Measurements from ENCODE around the gene MRPS34. TPM values are rescaled to one million over a fixed set of nuclear protein-coding genes. Genes with fewer than 3 reads are reported as not detected.

MRPS34 gene
- total and polyA plus RNA-seq, 9 of the 15 experiments (the other 6 are each of a cell fraction or from before 2014, with no cell fraction given) = 5.2 to 334 (median 92.8) TPM

- TF ChIP-seq MCM5 (IDR thresholded peaks at IDR 0.05; ENCODE audit: low read depth) (no peak), ZNF239 (CRISPR knock-in tag; IDR thresholded peaks at IDR 0.05) (no peak), CBFB (CRISPR knock-in tag; IDR thresholded peaks at IDR 0.05) (no peak), ZBTB49 (CRISPR knock-in tag; IDR thresholded peaks at IDR 0.05; ENCODE audit: borderline replicate concordance) (no peak), ZNF740 (CRISPR knock-in tag; IDR thresholded peaks at IDR 0.05) (no peak), ZNF740 (tag; IDR thresholded peaks at IDR 0.05) (no peak), TAF9B (IDR thresholded peaks at IDR 0.05; ENCODE audit: partially characterized antibody) (no peak), MYC (IDR thresholded peaks at IDR 0.05; ENCODE audit: low read depth, low read length) (no peak), MYC (CRISPR knock-in tag; IDR thresholded peaks at IDR 0.05; ENCODE audit: borderline replicate concordance, low read depth) (no peak), THRAP3 (IDR thresholded peaks at IDR 0.05; ENCODE audit: borderline replicate concordance) (no peak), MED1 (CRISPR knock-in tag; IDR thresholded peaks at IDR 0.05; ENCODE audit: borderline replicate concordance) (no peak), HBP1 (CRISPR knock-in tag; IDR thresholded peaks at IDR 0.05) (no peak)
- TF ChIP-seq, protein P1, sequence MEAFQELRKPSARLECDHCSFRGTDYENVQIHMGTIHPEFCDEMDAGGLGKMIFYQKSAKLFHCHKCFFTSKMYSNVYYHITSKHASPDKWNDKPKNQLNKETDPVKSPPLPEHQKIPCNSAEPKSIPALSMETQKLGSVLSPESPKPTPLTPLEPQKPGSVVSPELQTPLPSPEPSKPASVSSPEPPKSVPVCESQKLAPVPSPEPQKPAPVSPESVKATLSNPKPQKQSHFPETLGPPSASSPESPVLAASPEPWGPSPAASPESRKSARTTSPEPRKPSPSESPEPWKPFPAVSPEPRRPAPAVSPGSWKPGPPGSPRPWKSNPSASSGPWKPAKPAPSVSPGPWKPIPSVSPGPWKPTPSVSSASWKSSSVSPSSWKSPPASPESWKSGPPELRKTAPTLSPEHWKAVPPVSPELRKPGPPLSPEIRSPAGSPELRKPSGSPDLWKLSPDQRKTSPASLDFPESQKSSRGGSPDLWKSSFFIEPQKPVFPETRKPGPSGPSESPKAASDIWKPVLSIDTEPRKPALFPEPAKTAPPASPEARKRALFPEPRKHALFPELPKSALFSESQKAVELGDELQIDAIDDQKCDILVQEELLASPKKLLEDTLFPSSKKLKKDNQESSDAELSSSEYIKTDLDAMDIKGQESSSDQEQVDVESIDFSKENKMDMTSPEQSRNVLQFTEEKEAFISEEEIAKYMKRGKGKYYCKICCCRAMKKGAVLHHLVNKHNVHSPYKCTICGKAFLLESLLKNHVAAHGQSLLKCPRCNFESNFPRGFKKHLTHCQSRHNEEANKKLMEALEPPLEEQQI (IDR thresholded peaks at IDR 0.05) = no peak
- Histone ChIP-seq H4K20me1 (replicated peaks; ENCODE audit: control insufficient read depth, insufficient read depth, low read length) (peaks cover 3% of the 10 kb centered on the region; the same call in 1 of the 2 replicates), H3K4me2 (ENCODE audit: insufficient read depth, low read length) (no peak overlapping the region), H3K27ac (ENCODE audit: extremely low read depth, low read depth, low read length) (no peak overlapping the region), H3K4me1 (replicated peaks in 1 of 2; ENCODE audit: control insufficient read depth in 2 of 2, insufficient read depth in 2 of 2, low read length in 2 of 2) (peaks cover 4 to 85% of the 10 kb centered on the region in 2 experiments; a peak in 3 of 5 replicates), H3K9me1 (ENCODE audit: control insufficient read depth, insufficient read depth, low read length) (no peaks in the 10 kb centered on the region), H3K27me3 (ENCODE audit: control insufficient read depth in 2 of 2, insufficient read depth in 2 of 2, low read length in 2 of 2) (no peaks in the 10 kb centered on the region), H3K36me3 (ENCODE audit: control insufficient read depth, insufficient read depth, low read length) (peaks cover 59% of the 10 kb centered on the region; the same call in 1 of the 3 replicates), H3K9ac (ENCODE audit: insufficient read depth in 1 of 2, low read depth in 2 of 2, low read length in 2 of 2) (peak overlapping the region in 1 of 2 experiments; percentile 58; a peak in 2 of 4 replicates), H3K4me3 (no peak overlapping the region), H3K9me3 (replicated peaks; ENCODE audit: control insufficient read depth, insufficient read depth, low read depth, low read length) (no peaks in the 10 kb centered on the region), H2AFZ (ENCODE audit: low read depth, low read length) (no peak overlapping the region), H3K79me2 (ENCODE audit: control insufficient read depth, insufficient read depth, low read length) (peaks cover 53% of the 10 kb centered on the region)
- no peak for ATAC-seq
- FAIRE-seq = no peak
- intact Hi-C loops (cut with micrococcal nuclease) (no loop called here), in situ Hi-C loops (cut with MboI) (no loop called here)
- ChIA-PET POLR2A (interaction anchor here (0.7 kb wide), 1 partner anchor 10 kb away, joined by 3 read pairs; no protein-coding TSS in a partner anchor), CTCF (ENCODE audit: low intra/inter-chr PET ratio) (no interaction called here)
- no TSS peak for BruUV-seq (replicated peaks)
- no peak for DNase-seq (ENCODE audit: extremely low read depth in 1 of 4, low spot score in 3 of 4)
- 96% methylated on average over 14 of the region's 14 CpGs for WGBS (ENCODE audit: insufficient coverage, low coverage, missing lambda C conversion rate)
These were observed 12.9 kb upstream of the MRPS34 start for GRCh38 chr16:1785846-1786170.
